GM21619 (cell line): Measurements from ENCODE around the gene KDM8.
"Not testable (repeated sequence)": the region's sequence is repeated elsewhere in the genome, so short reads cannot be mapped to it uniquely, and the experiment has no call there.

ENCODE experiments used
- ATAC-seq: cut with Tn5 transposase; IDR thresholded peaks from one replicate; pipeline ENCODE4 v1.9.1; 2021; ENCODE audit not compliant: unreplicated experiment

The KDM8 gene

DNA sequence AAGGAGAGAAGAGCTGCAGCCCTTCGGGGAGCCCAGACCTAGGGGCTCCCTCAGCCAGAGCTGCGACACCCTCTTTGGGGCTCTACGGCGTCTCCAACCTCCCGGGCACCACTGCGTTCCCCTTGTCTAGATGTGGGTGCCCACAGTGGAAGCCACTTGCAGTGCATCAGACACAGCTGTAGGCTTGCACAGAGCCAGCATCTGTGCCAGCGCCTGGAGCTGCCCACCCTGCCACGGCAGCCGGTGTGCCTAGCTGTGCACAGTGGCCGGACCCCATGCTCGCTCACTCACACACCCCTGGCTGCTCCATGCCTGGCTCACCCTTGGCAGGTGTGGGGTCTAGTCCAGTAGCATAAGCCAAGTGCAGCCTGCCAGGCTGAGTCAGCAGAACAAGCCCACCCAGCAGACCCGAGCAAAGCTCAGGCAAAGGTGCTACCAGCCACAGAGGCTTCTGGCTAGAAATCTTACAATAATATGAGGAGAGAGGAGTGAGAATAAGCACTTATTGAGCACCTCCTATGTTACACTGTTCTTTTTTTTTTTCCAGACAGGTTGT is 12.9 kb upstream of the KDM8 start:
- ATAC-seq: no peak

DNA sequence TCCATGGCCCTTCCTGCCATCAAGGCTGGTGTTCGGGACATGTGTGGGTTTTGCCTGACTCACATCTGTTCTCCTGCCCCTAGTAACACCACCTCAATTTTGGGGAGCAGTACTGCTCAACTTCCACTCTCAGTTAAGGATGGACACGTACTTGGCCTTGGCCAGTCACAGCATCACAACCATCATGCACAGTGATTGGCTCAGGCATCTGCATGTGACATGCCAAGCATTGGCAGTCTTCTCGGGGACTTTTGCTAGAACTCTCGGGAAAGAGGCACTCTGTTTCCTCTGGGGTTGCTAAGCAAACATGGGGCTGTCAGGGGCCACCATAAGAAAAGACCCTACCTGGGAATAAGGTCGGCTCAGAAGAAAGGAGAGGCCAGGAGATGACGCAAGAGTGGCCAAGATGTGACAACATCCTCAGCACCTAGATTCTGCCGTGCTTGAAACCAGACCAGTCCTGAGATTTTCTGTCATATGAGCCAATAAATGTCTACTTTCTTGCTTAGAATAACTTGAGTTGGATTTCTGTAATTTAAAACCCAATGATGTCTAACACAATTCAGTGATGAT is 11.9 kb upstream of the KDM8 start:
- ATAC-seq: no peak

DNA sequence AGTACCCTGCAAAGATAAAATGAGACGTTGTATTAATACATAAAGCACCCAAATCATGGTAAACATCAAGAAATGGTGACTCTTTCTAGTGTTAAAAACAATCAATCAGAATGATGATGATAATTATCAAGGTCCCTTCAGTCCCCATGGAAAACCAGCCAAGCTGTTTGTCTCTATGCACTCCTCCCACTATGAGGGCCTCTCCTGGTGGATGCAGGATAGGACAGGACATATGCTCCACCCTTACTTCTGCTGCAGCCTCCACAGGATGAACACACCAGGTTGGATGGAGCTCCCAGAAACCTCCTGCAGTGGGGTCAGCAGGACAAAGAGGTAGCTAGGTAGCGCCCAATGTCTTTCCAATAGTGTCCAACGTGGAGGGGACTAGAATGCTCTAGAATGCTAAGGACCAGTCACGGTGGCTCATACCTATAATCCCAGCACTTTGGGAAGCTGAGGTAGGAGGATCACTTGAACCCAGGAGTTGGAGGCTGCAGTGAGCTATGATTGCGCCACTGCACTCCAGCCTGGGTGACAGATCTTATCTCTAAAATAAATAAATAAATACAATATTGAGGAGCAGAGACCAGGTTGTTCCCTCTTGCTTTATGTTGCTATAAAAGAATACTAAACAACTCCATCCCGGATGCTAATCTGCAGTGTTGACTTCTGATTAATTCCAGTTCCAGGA is 9.9 kb upstream of the KDM8 start:
- ATAC-seq: no peak

DNA sequence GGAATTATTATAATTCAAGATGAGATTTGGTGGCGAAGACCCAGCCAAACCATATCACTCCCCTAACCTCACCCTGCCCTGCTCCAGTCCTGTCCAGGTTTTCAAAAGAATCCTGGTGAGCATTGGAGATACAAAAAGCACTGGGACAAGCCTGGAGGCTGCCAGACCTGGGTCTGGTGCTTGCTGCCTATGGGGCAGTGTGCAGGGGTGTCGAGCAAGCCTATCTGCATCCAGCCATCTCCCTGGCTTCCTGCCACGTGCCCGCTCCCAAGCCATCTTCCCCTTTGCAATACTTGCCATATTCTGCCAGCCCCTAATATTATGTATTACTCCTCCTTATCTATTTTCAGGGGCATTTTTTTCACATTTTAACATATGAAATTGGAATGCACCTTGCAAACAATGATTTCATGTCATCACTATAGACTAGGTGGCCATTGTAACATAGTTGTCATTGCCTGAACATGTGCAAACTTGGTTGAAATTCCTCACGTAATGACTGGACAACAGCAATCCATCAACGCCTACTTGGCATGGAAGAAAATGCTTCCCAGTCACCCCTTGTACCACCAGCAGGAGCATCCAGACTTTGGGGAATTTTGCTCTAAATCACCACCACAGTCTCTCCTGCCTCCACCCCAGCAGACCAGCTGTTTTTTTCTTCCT is 8.1 kb upstream of the KDM8 start:
- no peak for ATAC-seq

DNA sequence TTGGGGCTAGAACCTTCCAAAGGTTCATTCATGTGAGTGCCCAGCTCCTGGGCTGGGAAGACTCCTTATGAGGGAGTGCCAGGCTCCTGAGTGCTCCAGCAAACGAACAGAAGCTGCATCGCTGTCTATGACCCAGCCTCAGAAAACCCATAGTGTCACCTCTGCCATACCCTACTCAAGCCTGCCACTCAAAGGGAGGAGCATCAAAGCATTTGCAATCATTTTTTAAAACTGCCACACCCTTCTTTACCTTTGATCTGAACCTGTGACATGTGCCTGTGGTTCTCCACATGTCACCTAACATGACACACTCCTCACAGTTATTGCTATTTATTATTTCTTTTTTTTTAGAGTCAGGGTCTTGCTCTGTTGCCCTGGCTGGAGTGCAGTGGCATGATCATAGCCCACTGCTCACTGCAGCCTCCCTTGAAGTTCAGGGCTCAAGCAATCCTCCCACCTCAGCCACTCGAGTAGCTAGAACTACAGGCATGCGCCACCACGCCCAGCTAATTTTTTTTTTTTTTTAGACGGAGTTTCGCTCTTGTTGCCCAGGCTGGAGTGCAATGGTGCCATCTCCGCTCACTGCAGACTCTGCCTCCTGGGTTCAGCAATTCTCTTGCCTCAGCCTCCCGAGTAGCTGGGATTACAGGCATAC is 7.3 kb upstream of the KDM8 start:
- ATAC-seq: no peak

DNA sequence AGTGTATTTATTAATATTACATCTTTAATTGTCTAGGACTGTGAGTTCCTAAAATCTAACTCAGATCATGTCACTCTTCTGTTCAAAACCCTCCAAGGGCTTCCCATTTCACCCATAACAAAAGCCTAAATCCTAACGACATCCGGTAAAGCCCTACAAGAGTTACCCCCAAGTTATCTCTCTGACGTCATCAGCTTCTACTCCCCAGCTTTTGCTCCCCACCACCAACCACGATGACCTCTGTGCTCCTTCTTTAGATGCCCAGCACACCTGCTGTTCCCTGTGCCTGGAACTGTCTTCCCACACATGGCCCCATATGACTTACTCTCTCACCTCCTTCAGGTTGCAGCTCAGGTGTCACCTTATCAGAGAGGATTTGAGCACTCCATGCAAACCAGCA is 6.3 kb upstream of the KDM8 start:
- no peak for ATAC-seq

DNA sequence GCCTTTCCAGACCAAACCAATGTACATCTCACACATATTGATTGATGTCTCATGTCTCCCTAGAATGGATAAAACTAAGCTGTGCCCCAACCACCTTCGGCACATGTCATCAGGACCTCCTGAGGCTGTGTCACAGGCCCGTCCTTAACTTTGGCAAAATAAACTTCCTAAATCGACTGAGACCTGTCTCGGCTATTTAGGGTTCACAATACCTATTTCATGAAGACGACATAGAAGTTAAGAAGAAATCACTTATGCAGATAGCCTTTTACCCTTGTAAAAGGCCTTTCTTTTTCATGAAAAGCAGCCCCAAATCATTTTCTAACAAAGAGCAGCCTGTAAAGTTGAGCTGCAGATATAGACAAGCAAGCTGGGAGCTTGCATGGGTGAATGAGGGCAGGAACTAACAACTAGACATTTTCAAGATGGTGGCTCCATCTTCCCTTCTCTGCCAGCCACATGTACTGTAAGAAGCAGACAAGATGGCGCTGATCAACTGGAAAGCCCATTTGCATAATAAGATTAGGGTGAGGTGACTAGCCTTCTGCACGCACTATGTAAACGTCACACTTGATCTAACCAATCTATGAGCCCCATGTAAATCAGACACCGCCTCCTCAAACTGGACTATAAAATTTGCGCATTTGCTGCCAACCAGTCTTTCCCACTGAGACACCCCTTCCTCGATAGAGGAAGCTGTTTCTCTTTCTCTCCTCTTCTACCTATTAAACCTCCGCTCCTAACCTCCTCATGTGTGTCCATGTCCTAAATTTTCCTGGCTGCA is 4.7 kb upstream of the KDM8 start:
- no peak for ATAC-seq

DNA sequence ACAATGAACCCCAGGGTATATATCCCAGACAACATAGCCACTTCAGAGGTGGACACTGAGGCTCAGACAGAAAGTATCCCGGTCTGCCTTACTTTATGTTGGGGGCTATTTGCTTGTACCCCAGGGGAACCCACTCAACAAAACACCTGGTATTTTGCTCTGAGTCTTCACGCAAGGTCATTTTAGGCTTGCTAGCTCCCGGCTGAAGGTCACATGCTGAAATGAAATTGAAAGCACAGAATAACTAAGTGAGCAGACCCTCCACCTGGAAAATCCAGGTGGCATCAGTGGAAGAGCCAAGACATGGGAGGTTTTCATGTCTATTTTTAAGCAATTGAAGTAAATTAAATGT is 4.1 kb upstream of the KDM8 start:
- no peak for ATAC-seq

DNA sequence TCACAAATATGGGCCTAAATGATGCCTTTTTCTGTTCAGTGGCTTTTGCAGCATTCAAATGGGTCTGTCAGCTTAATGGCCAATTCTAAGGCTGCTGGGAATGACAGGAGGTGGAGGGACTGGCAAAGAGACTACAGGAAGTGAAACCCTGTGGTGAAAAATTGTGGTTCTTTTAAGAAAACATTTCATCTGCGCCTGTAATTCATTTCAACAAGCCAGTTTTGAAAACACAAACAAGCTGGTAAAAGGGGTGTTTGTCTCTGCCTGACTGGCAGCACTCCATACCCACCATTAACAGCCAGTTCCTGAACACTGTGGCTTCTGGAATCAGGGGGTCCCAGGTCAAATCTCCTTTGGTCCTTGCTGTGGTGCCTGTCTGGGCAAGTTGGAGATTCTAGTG is 3.6 kb upstream of the KDM8 start:
- no peak for ATAC-seq

DNA sequence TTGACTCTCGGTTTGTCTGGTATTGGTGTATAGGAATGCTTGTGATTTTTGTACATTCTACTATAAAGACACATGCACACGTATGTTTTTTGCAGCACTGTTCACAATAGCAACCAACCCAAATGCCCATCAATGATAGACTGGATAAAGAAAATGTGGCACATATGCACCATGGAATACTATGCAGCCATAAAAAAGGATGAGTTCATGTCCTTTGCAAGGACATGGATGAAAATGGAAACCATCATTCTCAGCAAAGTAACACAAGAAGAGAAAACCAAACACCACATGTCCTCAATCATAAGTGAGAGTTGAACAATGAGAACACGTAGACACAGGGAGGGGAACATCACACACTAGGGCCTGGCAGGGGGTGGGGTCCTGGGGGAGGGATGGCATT is 2.4 kb upstream of the KDM8 start:
- not testable (repeated sequence) for ATAC-seq

DNA sequence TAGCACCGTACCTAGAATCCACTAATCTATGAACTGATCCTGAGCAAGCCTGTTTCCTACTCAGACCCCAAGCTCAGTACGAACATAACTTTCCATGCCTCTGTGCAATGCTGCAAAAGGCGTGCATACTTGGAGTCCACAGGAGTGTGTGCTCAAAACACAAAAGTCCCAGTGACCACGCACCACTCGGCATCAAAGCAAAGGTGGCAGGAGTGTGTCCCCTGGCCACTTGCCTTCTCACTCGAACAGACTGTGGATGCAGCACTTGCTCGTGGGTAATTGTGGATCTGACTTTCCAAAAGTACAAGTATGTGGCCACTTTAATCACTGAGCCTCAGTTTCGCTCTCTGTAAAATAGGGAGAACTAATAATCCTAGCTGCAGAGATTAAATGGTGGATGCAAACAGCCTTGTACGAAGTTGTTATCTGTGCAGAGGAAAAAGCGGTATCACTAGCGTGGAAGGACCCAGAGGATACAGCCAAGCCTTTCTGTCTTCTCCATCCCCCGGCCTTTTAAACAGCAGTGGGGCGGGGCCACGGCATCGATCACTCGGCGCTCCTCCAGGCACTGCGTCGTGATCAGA is 311 bp upstream of the KDM8 start:
- ATAC-seq: peak; percentile 62

DNA sequence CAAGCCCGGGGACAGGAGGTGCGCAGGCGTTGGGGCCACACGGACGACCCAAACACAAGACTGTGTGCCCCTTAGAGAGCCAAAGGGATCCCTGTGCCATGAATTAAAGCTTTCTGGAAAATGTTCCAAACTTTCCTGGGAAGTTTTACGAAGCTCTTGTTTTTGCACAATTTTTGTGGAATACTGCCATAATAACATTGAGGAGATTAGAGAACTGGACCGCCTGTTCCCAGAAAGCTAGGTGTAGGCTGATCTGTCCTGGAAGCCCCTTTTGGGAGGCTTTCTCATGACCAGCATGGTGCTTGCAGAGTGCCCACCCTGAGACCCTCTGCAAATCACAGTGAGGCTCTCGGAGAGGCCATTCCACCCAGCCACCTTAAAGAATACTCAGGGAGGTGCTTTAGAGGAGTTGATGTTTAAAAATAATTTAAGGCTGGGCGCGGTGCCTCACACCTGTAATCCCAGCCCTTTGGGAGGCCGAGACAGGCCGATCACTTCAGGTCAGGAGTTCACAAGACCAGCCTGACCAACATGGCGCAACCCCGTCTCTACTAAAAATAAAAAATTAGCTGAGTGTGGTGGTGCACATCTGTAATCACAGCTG is 1.1 kb downstream of the KDM8 start:
- no peak for ATAC-seq

DNA sequence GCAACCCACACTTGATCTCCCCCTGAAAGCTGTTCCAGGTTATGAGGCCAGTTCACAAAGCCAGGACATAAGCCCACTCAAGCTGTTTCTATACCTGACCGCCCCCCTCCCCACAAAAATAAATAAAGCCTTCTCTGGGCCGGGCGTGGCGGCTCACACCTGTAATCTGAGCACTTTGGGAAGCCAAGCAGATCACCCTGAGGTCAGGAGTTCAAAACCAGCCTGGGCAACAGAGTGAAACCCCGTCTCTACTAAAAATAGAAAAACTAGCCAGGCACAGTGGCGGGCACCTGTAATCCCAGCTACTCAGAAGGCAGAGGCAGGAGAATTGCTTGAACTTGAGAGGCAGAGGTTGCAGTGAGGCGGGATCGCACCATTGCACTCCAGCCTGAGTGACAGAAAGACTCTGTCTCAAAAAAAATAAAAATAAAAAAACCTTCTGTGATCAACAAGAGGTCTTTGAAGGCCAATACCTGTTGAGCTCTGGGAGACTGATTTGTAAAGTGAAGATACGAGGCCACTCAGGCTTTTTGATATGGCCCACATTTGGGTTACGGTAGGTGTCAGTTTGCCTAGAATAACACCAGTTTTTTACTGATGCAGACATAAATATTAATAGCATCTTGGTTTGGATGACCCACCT is 2.2 kb downstream of the KDM8 start:
- no peak for ATAC-seq

DNA sequence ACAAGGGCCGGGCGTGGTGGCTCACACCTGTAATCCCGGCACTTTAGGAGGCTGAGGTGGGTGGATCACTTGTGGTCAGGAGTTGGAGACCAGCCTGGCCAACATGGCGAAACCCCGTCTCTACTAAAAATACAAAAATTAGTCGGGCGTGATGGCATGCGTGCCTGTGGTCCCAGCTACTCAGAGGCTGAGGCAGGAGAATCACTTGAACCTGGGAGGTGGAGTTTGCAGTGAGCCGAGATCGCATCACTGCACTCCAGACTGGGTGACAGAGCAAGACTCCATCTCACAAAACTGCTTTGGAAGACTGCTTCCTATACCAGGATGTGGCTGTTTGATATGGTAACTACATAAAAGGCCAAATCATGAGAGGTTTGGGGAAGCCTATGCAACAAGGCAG is 3.8 kb downstream of the KDM8 start:
- not testable (repeated sequence) for ATAC-seq

DNA sequence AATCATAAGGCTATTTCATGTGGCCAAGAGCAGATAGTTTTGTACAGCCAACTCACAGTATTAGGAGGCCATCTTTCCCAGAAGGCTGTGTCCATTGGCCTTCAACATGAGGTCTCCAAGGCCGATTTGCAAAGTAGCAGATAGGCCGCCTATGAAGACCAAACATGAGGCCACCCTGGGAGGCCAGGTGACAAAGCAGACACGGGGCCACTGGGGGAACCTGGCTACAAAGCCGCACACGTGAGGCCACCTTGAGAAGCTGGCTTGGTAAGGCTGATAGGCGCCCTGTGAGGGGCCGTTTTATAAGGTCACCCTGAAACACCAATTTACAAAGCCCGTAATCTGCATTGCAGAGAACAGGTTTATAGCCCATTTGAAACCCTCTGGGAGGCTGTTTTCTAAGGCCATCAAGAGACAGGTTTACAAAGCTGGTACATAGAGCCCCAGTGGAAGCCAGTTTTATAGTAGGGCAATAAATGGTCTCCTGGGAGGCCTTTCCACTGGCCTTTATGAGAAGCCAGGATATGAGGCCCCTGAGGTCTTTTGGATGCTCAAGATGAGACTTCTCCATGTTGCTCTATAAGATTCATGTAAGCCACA is 4.9 kb downstream of the KDM8 start:
- no peak for ATAC-seq

DNA sequence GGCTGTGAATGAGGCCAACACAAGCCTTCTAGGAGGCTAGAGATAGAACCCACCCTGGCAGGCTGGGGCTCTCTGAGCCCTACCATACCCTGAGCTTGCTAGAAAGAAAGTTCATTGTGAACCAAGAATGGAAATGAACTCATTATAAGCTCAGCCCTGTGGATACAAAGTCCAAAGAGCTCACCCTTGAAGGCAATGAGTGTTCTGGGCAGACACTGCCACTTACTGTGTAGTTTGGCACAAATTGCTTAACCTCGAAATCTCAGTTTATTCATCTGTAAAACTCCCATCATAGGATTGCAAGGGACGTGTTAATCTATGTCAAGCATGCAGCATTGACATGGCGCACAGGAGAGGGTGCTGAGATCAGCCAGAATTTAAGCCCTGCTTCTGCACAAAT is 5.5 kb downstream of the KDM8 start:
- no peak for ATAC-seq

DNA sequence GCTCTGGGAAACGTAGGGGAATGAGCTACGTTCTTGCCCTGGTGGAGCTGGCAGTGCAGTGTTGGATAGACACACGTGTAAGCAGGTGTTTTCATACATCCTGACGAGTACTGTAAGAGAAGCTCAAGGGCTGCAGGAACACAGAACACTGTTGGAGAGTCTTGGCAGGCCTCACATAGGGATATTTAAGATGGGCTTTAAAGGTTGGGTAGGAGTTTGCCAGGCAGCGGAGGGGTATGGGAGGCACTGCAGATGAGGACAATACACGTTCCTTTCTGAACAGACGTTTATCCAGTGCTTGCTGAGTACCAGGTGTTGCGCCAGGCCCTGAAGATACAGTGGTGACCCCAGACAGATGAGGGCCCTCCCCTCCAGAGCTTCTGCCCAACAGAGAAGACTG is 6.3 kb downstream of the KDM8 start:
- no peak for ATAC-seq

DNA sequence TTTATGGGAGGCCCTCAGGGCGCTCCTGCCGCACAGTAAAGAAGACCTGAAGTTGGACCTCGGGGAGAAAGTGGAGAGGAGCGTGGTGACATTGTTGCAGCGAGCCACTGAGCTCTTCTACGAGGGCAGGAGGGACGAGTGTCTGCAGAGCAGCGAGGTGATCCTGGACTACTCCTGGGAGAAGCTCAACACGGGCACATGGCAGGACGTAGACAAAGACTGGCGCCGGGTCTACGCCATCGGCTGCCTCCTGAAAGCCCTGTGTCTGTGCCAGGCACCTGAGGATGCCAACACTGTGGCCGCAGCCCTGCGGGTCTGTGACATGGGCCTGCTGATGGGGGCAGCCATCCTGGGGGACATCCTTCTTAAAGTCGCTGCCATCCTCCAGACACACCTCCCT is 6.8 kb downstream of the KDM8 start:
- no peak for ATAC-seq

DNA sequence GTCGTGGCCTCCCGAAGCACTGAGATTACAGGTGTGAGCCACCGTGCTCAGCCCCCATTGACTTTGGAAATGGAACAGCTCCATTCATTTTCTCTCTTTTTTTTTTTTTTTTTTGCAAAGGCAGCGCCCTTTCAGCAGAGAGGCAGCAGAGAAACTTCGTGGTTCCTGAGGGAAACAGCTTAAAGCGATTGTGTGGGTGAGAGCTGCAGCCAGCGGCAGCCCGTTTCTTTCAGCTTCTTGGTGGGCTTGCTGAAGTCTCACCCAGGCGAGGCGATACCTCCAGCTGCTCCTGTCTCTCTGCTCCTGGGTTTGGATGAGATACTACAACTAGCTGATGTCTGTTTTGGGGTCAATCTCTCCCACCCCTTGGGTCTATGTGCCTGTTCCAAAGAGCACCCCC is 7.7 kb downstream of the KDM8 start:
- ATAC-seq: no peak
